ENCODE results near the gene HOXA11. TPM values are rescaled to one million over a fixed set of nuclear protein-coding genes. Genes with fewer than 3 reads are reported as not detected.
A peak's percentile ranks its signal among the peaks of the same experiment; 100 is the strongest.

HOXA11 gene
- total and polyA plus RNA-seq, 7 experiments from 2014 or later: not detected

DNA sequence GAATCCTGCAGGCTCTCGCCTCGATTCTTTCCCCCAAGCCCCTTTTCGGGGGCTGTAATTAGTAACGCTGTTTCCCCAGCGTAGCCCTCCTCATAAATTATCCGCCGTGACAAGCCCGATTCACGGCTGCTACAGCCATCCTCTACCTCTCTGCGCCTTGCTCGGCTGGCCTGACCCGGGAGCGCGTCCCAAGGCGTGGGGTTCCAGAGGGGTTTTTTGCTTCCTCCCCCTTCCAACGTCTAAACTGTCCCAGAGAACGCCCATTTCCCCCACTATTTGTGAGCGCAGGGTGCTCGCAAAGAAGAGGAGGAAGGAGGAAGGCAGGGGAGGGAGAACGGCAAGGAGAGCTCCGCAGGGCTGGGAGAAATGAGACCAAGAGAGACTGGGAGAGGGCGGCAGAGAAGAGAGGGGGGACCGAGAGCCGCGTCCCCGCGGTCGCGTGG lies 42.4 kb downstream of the HOXA11 start:
- Histone ChIP-seq H3K27ac (ENCODE audit: low read depth, low read length) (no peak overlapping the region), H3K4me3 (ENCODE audit: low read length) (no peak overlapping the region), H3K27me3 (ENCODE audit: control insufficient read depth in 2 of 2, insufficient read depth in 2 of 2, low read length in 2 of 2) (peaks cover 0 to 9% of the 10 kb centered on the region in 2 donors), H3K9me3 (ENCODE audit: control insufficient read depth in 2 of 3, low read length in 3 of 3) (no peaks in the 10 kb centered on the region), H3K36me3 (ENCODE audit: control insufficient read depth in 2 of 3, insufficient read depth in 3 of 3, low read length in 3 of 3) (no peaks in the 10 kb centered on the region), H3K4me1 (ENCODE audit: control insufficient read depth in 2 of 2, insufficient read depth in 2 of 2, low read length in 2 of 2) (no peaks in the 10 kb centered on the region)
- peaks cover 0 to 9% (median 4%) of the 10 kb centered on the region in 7 donors for H3K4me1 Mint-ChIP-seq
- H3K27me3 Mint-ChIP-seq: peaks cover 27 to 60% (median 55%) of the 10 kb centered on the region in 5 donors
- intact Hi-C loops (cut with micrococcal nuclease): no loop called here
- ATAC-seq (no peak), DNase-seq (no peak)
- H3K4me3 Mint-ChIP-seq: peak overlapping the region in 5 of 10 donors; percentile 21 to 79 (median 48)
- peaks cover 0 to 3% (median 0%) of the 10 kb centered on the region in 5 donors for H3K36me3 Mint-ChIP-seq
- H3K9me3 Mint-ChIP-seq: peaks cover 0 to 3% (median 0%) of the 10 kb centered on the region in 11 donors
- H3K27ac Mint-ChIP-seq: no peak overlapping the region
- ChIA-PET CTCF (no interaction called here), POLR2A (no interaction called here)

DNA sequence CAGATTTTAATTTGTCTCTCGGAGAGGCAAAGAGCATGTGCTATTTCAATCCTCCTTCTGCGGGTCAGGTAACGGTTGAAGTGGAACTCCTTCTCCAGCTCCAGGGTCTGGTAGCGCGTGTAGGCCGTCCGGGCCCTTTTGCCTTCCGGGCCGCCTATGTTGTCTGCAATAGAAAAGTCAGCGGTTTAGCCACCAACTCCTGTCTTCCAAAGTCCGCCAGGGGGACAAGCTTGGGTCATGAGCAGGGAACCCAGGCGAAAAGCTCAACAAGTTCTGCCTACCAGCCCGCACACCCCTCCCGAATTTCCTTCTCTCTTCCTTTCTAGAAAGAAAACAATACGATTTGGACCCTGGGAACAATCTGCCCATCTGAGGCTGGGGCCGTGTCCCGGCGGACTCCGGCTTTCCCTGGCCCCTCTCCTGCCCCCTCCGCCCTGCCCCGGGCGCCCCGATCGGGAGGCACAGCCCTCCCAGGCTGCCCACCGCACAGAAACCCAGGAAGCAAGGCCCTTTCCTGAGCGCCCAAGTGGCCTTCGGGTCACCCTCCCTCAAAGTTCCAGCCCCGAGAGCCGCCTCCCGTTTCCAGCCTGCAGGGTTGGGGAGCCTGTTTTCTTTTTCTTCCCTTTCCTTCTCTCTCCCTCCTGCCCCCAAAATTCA lies 43.0 kb downstream of the HOXA11 start:
- H3K4me3 ChIP-seq (ENCODE audit: low read length): no peak overlapping the region
- ATAC-seq (no peak), DNase-seq (no peak)
- POLR2A ChIA-PET: no interaction called here
- no peaks in the 10 kb centered on the region for H3K9me3 ChIP-seq (ENCODE audit: control insufficient read depth in 2 of 3, low read length in 3 of 3)
- H3K27me3 Mint-ChIP-seq: peaks cover 27 to 61% (median 56%) of the 10 kb centered on the region in 5 donors
- H3K27ac ChIP-seq (ENCODE audit: low read depth, low read length): no peak overlapping the region
- intact Hi-C loops (cut with micrococcal nuclease): no loop called here
- H3K36me3 ChIP-seq (ENCODE audit: control insufficient read depth in 2 of 3, insufficient read depth in 3 of 3, low read length in 3 of 3): no peaks in the 10 kb centered on the region
- peak overlapping the region in 1 of 10 donors; percentile 79 for H3K4me3 Mint-ChIP-seq
- peaks cover 0 to 9% of the 10 kb centered on the region in 2 donors for H3K27me3 ChIP-seq (ENCODE audit: control insufficient read depth in 2 of 2, insufficient read depth in 2 of 2, low read length in 2 of 2)
- peaks cover 0 to 3% (median 0%) of the 10 kb centered on the region in 5 donors for H3K36me3 Mint-ChIP-seq
- H3K27ac Mint-ChIP-seq: peak overlapping the region in 1 of 9 donors; percentile 12
- no peaks in the 10 kb centered on the region for H3K4me1 ChIP-seq (ENCODE audit: control insufficient read depth in 2 of 2, insufficient read depth in 2 of 2, low read length in 2 of 2)
- H3K9me3 Mint-ChIP-seq: peaks cover 0 to 3% (median 0%) of the 10 kb centered on the region in 11 donors
- peaks cover 0 to 6% (median 0%) of the 10 kb centered on the region in 7 donors for H3K4me1 Mint-ChIP-seq
- CTCF ChIA-PET: no interaction called here

DNA sequence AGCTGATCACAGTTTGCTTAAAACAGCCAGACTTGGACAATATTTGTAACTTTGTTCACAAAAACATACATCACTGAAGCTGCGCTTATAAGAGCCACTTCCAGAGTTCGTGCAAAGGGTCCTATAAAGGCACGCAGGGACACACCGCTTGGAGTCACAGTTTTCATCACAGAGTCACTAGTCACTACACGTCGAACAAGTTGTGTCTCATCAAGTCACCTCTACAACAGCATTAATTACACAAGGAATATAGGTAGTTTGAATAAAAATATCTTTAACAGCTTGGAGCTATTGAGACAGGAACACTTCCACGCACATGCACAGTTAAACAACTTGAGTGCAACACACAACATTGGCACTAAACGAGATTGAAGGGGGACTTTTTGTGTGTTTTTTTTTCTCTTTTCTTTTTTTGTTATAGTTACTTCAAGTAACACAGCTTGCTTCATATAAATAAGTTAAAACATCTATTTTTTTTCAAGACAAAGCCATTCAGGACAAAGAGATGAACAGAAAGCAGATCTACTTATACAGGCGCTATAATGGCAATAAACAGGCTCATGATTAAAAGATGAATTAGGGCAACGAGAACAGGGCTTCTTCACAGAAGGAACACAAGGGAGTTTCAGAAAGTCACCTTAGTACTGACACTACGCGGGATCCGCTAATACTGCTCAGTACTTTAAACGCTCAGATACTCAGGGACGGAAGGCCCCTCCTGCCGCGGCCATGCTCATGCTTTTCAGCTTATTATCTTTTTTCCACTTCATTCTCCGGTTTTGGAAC lies 43.7 kb downstream of the HOXA11 start:
- Histone ChIP-seq H3K27me3 (ENCODE audit: control insufficient read depth in 2 of 2, insufficient read depth in 2 of 2, low read length in 2 of 2) (peaks cover 0 to 2% of the 10 kb centered on the region in 2 donors), H3K36me3 (ENCODE audit: control insufficient read depth in 2 of 3, insufficient read depth in 3 of 3, low read length in 3 of 3) (no peaks in the 10 kb centered on the region), H3K27ac (ENCODE audit: low read depth, low read length) (no peak overlapping the region), H3K9me3 (ENCODE audit: control insufficient read depth in 2 of 3, low read length in 3 of 3) (no peaks in the 10 kb centered on the region), H3K4me1 (ENCODE audit: control insufficient read depth in 2 of 2, insufficient read depth in 2 of 2, low read length in 2 of 2) (no peaks in the 10 kb centered on the region), H3K4me3 (ENCODE audit: low read length) (no peak overlapping the region)
- peaks cover 0 to 3% (median 0%) of the 10 kb centered on the region in 11 donors for H3K9me3 Mint-ChIP-seq
- POLR2A ChIA-PET: no interaction called here
- DNase-seq (no peak), ATAC-seq (no peak)
- no peak overlapping the region for H3K4me3 Mint-ChIP-seq
- intact Hi-C loops (cut with micrococcal nuclease): no loop called here
- peak overlapping the region in 1 of 9 donors; percentile 12 for H3K27ac Mint-ChIP-seq
- CTCF ChIA-PET: no interaction called here
- H3K36me3 Mint-ChIP-seq: peaks cover 0 to 3% (median 0%) of the 10 kb centered on the region in 5 donors
- H3K27me3 Mint-ChIP-seq: peaks cover 27 to 58% (median 56%) of the 10 kb centered on the region in 5 donors
- H3K4me1 Mint-ChIP-seq: peaks cover 0 to 5% (median 0%) of the 10 kb centered on the region in 7 donors

DNA sequence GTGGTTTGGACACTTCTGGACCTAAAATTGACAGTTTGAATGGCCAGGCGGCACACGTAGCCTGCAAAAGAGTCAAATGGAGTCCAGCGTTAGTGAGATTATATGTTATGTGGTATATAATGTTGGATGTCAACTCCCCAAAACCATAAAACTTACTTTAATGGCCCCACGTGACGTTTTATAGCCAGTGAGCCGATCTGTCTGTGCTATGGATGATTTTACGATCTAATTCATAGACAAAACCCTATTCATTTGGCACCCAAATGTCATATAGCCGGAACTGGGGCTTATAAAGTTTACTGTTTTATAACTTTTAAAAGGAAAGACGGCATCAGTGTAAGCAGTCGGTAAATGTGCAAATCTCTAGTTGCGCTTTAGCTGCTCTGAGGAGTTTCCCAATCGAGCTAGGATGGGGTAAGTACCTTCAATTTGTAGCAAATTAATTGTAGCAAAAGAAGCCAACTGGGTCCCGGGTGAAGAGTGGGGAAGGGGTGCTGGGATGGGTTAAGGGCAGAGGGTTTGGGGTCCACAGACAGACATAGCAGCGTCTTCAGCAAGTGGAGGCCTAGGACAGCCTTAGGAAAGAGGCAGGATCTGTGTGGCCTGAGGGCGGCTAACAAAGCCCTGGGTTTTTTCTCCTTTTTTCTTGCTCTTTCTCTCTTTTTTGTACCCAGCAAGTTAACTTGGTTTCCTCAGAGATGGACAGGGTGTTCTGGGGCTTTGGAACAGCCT lies 44.7 kb downstream of the HOXA11 start:
- no peak overlapping the region for H3K4me3 Mint-ChIP-seq
- POLR2A ChIA-PET: no interaction called here
- H3K36me3 ChIP-seq (ENCODE audit: control insufficient read depth in 2 of 3, insufficient read depth in 3 of 3, low read length in 3 of 3): no peaks in the 10 kb centered on the region
- CTCF ChIA-PET: interaction anchor here (0.6 kb wide), 2 partner anchors 173 to 1078 kb away, joined by 3 to 4 read pairs; no protein-coding TSS in a partner anchor
- no peaks in the 10 kb centered on the region for H3K9me3 ChIP-seq (ENCODE audit: control insufficient read depth in 2 of 3, low read length in 3 of 3)
- no peak overlapping the region for H3K27ac Mint-ChIP-seq
- no peak for ATAC-seq
- no peak overlapping the region for H3K27ac ChIP-seq (ENCODE audit: low read depth, low read length)
- H3K4me1 ChIP-seq (ENCODE audit: control insufficient read depth in 2 of 2, insufficient read depth in 2 of 2, low read length in 2 of 2): no peaks in the 10 kb centered on the region
- intact Hi-C loops (cut with micrococcal nuclease): no loop called here
- H3K9me3 Mint-ChIP-seq: peaks cover 0 to 3% (median 0%) of the 10 kb centered on the region in 11 donors
- no peak overlapping the region for H3K4me3 ChIP-seq (ENCODE audit: low read length)
- DNase-seq: no peak
- peaks cover 32 to 61% (median 56%) of the 10 kb centered on the region in 5 donors for H3K27me3 Mint-ChIP-seq
- H3K36me3 Mint-ChIP-seq: peaks cover 0 to 3% (median 0%) of the 10 kb centered on the region in 5 donors
- peaks cover 0 to 7% (median 2%) of the 10 kb centered on the region in 7 donors for H3K4me1 Mint-ChIP-seq
- H3K27me3 ChIP-seq (ENCODE audit: control insufficient read depth in 2 of 2, insufficient read depth in 2 of 2, low read length in 2 of 2): peaks cover 0 to 3% of the 10 kb centered on the region in 2 donors

DNA sequence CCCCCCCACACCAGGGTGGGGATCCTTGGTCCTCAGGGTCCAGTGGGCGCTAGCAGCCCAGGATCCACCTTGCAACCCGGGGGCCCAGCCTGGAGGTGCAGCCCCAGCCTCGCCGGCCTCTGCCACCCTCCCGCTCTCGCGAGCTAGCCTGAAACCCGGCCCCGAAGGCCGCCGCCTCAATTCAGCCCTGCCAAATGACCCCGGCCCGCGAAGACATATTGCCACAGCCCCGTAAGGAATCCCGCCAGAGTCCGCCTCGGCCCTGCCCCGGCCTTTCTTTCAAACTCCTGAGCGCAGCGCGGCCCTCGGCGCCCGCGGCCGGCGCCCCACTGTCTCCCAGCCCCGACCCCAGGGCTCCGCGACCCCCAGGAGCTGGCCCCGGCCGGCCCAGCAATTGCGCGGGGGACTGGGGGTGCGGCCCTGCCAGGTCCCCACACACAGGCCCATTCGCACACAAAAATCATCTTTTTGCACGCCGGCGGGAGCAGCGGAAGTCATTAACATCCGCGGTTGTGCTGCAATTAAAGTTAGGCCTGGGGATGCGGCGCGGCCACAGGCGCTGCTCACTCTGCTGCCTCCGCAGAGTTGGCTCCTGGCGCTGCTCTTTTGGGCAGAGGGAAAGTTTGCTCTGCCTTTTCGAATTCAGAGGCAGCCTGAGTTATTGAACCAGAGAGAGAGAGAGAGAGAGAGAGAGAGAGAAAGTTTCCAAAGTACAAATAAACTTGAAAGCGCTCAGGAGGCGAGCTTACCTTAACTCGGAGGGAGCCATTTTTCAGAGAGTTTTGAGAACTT lies 45.5 kb downstream of the HOXA11 start:
- Histone ChIP-seq H3K27me3 (ENCODE audit: control insufficient read depth in 2 of 2, insufficient read depth in 2 of 2, low read length in 2 of 2) (peaks cover 0 to 4% of the 10 kb centered on the region in 2 donors), H3K4me3 (ENCODE audit: low read length) (no peak overlapping the region), H3K4me1 (ENCODE audit: control insufficient read depth in 2 of 2, insufficient read depth in 2 of 2, low read length in 2 of 2) (no peaks in the 10 kb centered on the region), H3K36me3 (ENCODE audit: control insufficient read depth in 2 of 3, insufficient read depth in 3 of 3, low read length in 3 of 3) (no peaks in the 10 kb centered on the region), H3K9me3 (ENCODE audit: control insufficient read depth in 2 of 3, low read length in 3 of 3) (no peaks in the 10 kb centered on the region), H3K27ac (ENCODE audit: low read depth, low read length) (no peak overlapping the region)
- DNase-seq (no peak), ATAC-seq (no peak)
- peaks cover 40 to 64% (median 59%) of the 10 kb centered on the region in 5 donors for H3K27me3 Mint-ChIP-seq
- POLR2A ChIA-PET: no interaction called here
- H3K27ac Mint-ChIP-seq: no peak overlapping the region
- H3K4me1 Mint-ChIP-seq: peaks cover 0 to 11% (median 5%) of the 10 kb centered on the region in 7 donors
- H3K4me3 Mint-ChIP-seq: no peak overlapping the region
- peaks cover 0 to 3% (median 0%) of the 10 kb centered on the region in 5 donors for H3K36me3 Mint-ChIP-seq
- peaks cover 0 to 2% (median 0%) of the 10 kb centered on the region in 11 donors for H3K9me3 Mint-ChIP-seq
- intact Hi-C loops (cut with micrococcal nuclease): no loop called here
- CTCF ChIA-PET: no interaction called here

DNA sequence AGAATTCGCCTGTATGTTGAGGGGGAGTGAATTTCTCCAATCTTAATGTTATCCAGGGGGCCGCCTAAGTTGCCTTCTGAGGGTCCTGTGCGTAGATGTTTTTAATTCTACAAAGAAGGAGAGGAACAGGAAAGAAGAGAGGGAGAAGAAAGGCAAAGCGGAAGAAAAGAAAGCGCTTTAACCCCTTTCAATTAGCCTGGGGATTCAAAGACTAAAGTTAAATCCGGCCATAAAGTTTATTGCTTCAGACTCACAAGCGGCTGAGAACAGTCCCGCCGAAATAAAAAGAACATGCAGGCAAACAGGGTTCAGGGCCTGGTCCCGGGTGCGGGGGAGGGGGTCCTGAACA lies 46.1 kb downstream of the HOXA11 start:
- H3K4me3 ChIP-seq (ENCODE audit: low read length): no peak overlapping the region
- Mint-ChIP-seq H3K27ac (no peak overlapping the region), H3K36me3 (peaks cover 0 to 3% (median 0%) of the 10 kb centered on the region in 5 donors), H3K4me1 (peaks cover 0 to 15% (median 5%) of the 10 kb centered on the region in 7 donors), H3K4me3 (no peak overlapping the region), H3K27me3 (peaks cover 46 to 66% (median 64%) of the 10 kb centered on the region in 5 donors), H3K9me3 (peaks cover 0 to 2% (median 0%) of the 10 kb centered on the region in 11 donors)
- POLR2A ChIA-PET: no interaction called here
- no peak for DNase-seq
- H3K36me3 ChIP-seq (ENCODE audit: control insufficient read depth in 2 of 3, insufficient read depth in 3 of 3, low read length in 3 of 3): no peaks in the 10 kb centered on the region
- no peaks in the 10 kb centered on the region for H3K4me1 ChIP-seq (ENCODE audit: control insufficient read depth in 2 of 2, insufficient read depth in 2 of 2, low read length in 2 of 2)
- intact Hi-C loops (cut with micrococcal nuclease): no loop called here
- H3K27me3 ChIP-seq (ENCODE audit: control insufficient read depth in 2 of 2, insufficient read depth in 2 of 2, low read length in 2 of 2): peaks cover 0 to 6% of the 10 kb centered on the region in 2 donors
- CTCF ChIA-PET: no interaction called here
- no peak overlapping the region for H3K27ac ChIP-seq (ENCODE audit: low read depth, low read length)
- ATAC-seq: no peak
- no peaks in the 10 kb centered on the region for H3K9me3 ChIP-seq (ENCODE audit: control insufficient read depth in 2 of 3, low read length in 3 of 3)

Measured in naive thymus-derived CD4-positive, alpha-beta T cell (primary cell).